Natural killer cell treated with Interleukin-12 subunit alpha and Interleukin-12 subunit beta and Interleukin-15 and Interleukin-18, amount 100 ng/mL, for 72 hours (primary cell): Measurements from ENCODE around the gene CS. TPM values are rescaled to one million over a fixed set of nuclear protein-coding genes. Genes with fewer than 3 reads are reported as not detected.
A peak's percentile ranks its signal among the peaks of the same experiment; 100 is the strongest.
"Not testable (repeated sequence)": the region's sequence is repeated elsewhere in the genome, so short reads cannot be mapped to it uniquely, and the experiment has no call there.

Experiments
- ATAC-seq, 2 donors: fragments of 150-1000 bp; cut with Tn5 transposase in 1 of 2; sonication (Bioruptor Pico), chemical (Tn5 transposase) in 1 of 2; 2 replicates each; pipeline ENCODE4 v1.10.0; 2021
- DNase-seq: peaks from one replicate; pipeline ENCODE4 v3.0.0; 2022; ENCODE audit warnings: low spot score
- H3K27ac Mint-ChIP-seq, 2 donors: 1 replicate in 1 of 2; 2 replicates in 1 of 2; pipeline ENCODE4 v1.8.0; 2022; ENCODE audit warnings: mixed read lengths in 2 of 2, mild to moderate bottlenecking in 1 of 2, moderate library complexity in 1 of 2
- H3K27me3 Mint-ChIP-seq, 2 donors: 1 replicate in 1 of 2; 2 replicates in 1 of 2; pipeline ENCODE4 v1.8.0; 2022; ENCODE audit warnings: mixed read lengths in 2 of 2
- H3K36me3 Mint-ChIP-seq: one replicate; pipeline ENCODE4 v1.8.0; 2022; ENCODE audit warnings: mixed read lengths
- H3K4me1 Mint-ChIP-seq, 2 donors: 1 replicate in 1 of 2; 2 replicates in 1 of 2; pipeline ENCODE4 v1.8.0; 2022; ENCODE audit warnings: low read depth in 2 of 2, mixed read lengths in 2 of 2, mild to moderate bottlenecking in 1 of 2
- H3K4me3 Mint-ChIP-seq: one replicate; pipeline ENCODE4 v1.8.0; 2022; ENCODE audit warnings: mixed read lengths
- H3K9me3 Mint-ChIP-seq: 2 replicates; pipeline ENCODE4 v1.8.0; 2022; ENCODE audit warnings: mixed read lengths
- total RNA-seq, 2 donors: library from RNA; stranded (reverse); gene quantifications; one replicate each; pipeline ENCODE4 v1.2.3, GENCODE V29; 2022

CS gene
- total RNA-seq, 2 donors from 2014 or later, result 206 to 278 TPM

DNA sequence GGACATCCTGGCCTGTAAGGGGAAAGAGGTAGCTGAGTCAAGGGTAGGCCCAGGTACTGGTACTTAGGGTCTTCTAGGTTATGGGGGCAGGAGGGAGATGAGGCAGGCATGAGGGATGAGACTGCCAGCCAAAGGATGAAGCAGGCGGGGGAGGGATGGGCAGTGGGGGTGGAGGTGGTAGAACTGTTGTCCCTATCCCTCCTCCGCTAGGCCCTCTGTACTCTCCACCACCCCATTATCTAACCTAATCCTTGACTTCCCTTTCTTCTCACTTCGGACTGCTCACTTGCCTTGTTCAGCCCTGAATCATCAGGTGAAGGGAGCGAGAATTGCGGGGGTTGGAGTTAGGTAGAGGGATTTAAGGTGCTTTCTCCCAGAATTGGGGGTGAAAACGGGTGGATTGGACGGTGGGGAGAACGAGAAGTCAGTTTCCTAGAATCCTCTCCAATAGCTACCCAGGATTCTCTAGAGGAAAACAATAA lies 33.1 kb upstream of the CS start:
- no peaks in the 10 kb centered on the region for H3K36me3 Mint-ChIP-seq

DNA sequence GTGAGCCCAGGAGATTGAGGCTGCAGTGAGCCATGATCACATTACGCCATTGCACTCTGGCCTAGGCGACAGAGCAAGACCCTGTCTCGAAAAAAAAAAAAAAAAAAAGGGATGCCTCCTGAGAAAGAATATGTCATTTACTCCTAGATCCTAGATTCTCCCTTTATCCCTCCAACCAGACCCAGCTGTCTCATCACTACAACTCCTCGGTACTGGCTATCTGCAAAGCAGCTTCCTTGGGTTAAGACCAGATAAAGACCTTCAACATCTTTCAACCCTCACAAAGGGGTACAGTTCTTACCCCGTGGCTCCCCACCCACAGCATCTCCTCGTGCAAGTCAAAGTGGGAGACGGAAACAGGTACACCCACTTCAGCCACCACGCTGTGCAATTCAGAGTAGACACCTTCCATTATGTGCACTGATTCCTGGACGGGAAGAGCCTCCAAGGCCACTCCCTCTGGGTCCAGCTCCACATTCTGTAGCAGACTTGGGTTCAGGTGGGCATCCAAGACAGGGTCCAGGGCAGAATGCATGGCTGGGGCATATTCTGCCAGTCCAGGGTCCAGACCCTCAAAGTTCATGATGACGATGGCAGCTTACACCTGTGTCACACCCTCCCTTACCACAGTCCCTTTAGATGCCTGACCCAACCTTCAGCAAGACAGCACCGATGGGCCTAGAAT lies 32.5 kb upstream of the CS start:
- Mint-ChIP-seq H3K36me3 (no peaks in the 10 kb centered on the region), H3K4me3 (peak overlapping the region; percentile 94), H3K4me1 (peaks cover 22 to 24% of the 10 kb centered on the region in 2 donors), H3K27ac (peak overlapping the region; percentile 100), H3K9me3 (no peaks in the 10 kb centered on the region), H3K27me3 (no peaks in the 10 kb centered on the region)
- no peak for ATAC-seq
- DNase-seq, result no peak

More for the DNA sequence above, 33.1 kb upstream of the CS start:
- Mint-ChIP-seq H3K27ac (peak overlapping the region; percentile 100), H3K9me3 (no peaks in the 10 kb centered on the region), H3K4me3 (peak overlapping the region; percentile 94), H3K4me1 (peaks cover 24 to 26% of the 10 kb centered on the region in 2 donors), H3K27me3 (no peaks in the 10 kb centered on the region)
- ATAC-seq (peak; percentile 1 to 13), DNase-seq (no peak)

DNA sequence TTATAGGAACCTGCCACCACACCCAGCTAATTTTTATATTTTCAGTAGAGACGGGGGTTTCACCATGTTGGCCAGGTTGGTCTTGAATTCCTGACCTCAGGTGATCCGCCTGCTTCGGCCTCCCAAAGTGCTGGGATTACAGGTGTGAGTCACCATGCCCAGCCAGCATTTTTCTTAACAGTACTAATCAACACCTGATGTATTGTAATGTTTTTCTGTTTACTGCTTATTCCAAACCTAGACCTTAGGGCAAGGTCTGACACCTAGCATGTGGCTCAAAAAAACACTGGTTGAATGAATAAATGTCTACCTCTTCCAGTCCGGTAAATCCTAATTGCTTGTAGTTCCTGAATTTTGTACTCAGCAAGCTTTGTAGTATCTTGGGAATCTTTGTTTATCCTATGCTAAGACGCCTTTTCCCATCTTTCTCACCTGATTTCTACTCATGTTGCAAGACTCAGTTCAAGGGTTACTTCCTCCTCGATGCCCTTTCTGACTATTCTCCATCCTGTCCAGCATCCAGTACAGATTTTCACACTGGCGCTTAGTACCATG lies 30.9 kb upstream of the CS start:
- Mint-ChIP-seq H3K4me1 (peaks cover 16 to 19% of the 10 kb centered on the region in 2 donors), H3K4me3 (no peak overlapping the region), H3K9me3 (no peaks in the 10 kb centered on the region), H3K27ac (peak overlapping the region in 1 of 2 donors; percentile 19), H3K27me3 (no peaks in the 10 kb centered on the region), H3K36me3 (no peaks in the 10 kb centered on the region)
- DNase-seq, result no peak
- no peak for ATAC-seq

DNA sequence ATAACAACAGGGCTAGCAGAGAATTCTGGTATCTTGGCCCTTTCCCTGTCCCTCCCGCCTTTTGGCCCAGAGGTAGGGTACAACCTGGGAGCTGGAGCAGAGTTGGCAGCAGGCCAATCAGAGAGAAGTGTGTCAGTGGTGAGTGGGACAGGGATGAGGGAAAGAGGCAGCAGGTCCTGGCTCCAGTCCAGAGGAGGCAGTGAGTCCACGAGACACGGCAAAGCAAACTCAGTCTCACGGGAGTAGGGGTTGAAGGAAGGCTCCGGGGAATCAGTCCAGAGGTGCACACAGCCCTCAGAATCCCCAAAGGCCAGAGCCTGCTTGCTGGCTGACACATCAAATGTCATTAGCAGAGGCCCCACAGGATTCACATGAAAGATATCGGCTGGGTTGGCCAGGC lies 26.4 kb upstream of the CS start:
- Mint-ChIP-seq H3K4me1 (peaks cover 0 to 3% of the 10 kb centered on the region in 2 donors), H3K36me3 (no peaks in the 10 kb centered on the region), H3K4me3 (no peak overlapping the region), H3K27ac (no peak overlapping the region), H3K9me3 (no peaks in the 10 kb centered on the region), H3K27me3 (no peaks in the 10 kb centered on the region)
- no peak for DNase-seq
- no peak for ATAC-seq

DNA sequence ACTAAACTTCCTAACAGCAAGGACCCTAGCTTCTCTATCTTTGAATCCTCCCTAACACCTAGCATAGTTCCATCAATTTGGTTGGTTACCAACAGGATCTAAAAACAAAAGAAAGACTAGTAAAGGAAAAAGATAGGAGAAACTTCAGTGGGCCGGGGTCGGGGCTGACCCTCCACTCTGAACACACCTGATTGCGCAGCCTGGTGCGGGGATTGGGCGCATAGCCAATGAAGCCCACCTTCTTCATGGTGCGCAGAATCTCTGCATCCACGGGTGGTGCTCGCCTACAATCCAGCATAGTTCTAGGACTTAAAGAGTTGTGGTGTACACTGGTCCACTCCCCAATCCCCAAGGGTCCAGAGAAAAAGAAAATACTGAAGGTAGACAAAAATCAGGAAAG lies 26.0 kb upstream of the CS start:
- DNase-seq (no peak), ATAC-seq (no peak)
- Mint-ChIP-seq H3K27ac (no peak overlapping the region), H3K27me3 (no peaks in the 10 kb centered on the region), H3K4me3 (no peak overlapping the region), H3K36me3 (no peaks in the 10 kb centered on the region), H3K9me3 (no peaks in the 10 kb centered on the region), H3K4me1 (no peaks in the 10 kb centered on the region)

DNA sequence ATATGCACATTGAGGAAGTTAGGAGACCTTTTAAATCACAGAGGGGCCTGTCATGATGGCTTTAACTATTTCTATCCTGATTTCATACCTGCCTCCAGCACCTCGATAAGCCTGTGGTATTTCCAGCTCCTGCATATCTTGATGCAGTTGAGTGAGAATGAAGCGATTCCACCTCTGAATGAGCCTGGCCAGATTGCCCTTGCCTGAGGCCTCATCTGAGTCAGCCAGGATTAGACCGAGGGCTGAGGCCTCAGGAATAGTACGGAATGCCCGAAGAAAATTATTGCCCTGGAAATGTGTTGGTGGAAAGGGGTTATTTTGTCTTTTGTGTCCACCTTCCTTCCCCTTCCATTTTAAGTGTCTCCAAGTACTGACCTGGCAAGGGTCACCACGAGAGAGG lies 24.1 kb upstream of the CS start:
- Mint-ChIP-seq H3K4me1 (no peaks in the 10 kb centered on the region), H3K9me3 (no peaks in the 10 kb centered on the region), H3K27ac (no peak overlapping the region), H3K4me3 (no peak overlapping the region), H3K27me3 (no peaks in the 10 kb centered on the region), H3K36me3 (no peaks in the 10 kb centered on the region)
- DNase-seq (no peak), ATAC-seq (no peak)

DNA sequence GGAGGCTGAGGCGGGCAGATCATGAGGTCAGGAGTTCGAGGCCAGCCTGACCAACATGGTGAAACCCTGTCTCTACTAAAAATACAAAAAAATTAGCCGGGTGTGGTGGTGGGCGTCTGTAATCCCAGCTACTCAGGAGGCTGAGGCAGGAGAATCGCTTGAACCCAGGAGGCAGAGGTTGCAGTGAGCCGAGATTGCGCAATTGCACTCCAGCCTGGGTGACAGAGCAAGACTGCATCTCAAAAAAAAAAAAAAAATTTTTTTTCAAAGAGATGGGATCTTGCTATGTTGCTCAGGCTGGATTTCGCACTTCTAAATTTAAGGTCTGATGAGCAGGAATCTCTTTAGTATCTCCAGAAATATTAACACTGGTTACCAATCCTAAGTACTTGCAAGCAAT lies 21.5 kb upstream of the CS start:
- not testable (repeated sequence) for DNase-seq, ATAC-seq, H3K27me3 Mint-ChIP-seq, H3K4me1 Mint-ChIP-seq, H3K27ac Mint-ChIP-seq, H3K4me3 Mint-ChIP-seq, H3K9me3 Mint-ChIP-seq, H3K36me3 Mint-ChIP-seq

DNA sequence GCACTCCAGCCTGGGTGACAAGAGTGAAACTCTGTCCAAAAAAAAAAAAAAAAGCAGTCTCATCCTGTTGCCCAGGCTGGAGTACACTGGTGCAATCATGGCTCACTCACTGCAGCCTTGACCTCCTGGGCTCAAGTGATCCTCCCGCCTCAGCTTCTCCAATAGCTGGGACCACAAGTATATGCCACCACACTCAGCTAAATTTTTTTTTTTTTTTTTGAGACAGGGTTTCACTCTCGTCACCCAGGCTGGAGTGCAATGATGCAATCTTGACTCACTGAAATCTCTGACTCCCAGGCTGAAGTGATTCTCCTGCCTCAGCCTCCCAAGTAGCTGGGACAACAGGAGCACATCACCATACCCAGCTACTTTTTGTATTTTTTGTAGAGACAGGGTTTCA lies 20.9 kb upstream of the CS start:
- DNase-seq (no peak), ATAC-seq (no peak)
- Mint-ChIP-seq H3K36me3 (no peaks in the 10 kb centered on the region), H3K27ac (no peak overlapping the region), H3K4me1 (no peaks in the 10 kb centered on the region), H3K4me3 (no peak overlapping the region), H3K9me3 (no peaks in the 10 kb centered on the region), H3K27me3 (no peaks in the 10 kb centered on the region)

DNA sequence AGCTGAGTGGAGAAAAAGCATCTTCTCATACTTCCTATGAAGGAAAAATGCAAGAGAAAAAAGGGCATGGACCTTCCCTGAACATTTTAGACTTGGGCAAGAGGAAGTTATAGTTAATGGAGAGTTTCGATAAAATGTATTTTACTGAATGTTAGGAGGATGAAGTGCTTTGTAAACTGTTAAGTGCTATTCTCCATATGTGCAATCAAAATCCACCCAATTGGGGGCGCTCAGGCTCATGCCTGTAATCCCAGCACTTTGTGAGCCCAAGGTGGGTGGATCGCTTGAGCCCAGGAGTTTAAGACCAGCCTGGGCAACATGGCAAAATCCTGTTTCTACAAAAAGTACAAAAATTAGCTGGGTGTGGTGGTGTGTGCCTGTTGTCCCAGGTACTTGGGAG lies 17.5 kb upstream of the CS start:
- Mint-ChIP-seq H3K36me3 (peaks cover 5% of the 10 kb centered on the region), H3K4me3 (no peak overlapping the region), H3K27me3 (no peaks in the 10 kb centered on the region), H3K9me3 (no peaks in the 10 kb centered on the region), H3K4me1 (peaks cover 6 to 12% of the 10 kb centered on the region in 2 donors), H3K27ac (peak overlapping the region in 1 of 2 donors; percentile 35)
- ATAC-seq (no peak), DNase-seq (no peak)

DNA sequence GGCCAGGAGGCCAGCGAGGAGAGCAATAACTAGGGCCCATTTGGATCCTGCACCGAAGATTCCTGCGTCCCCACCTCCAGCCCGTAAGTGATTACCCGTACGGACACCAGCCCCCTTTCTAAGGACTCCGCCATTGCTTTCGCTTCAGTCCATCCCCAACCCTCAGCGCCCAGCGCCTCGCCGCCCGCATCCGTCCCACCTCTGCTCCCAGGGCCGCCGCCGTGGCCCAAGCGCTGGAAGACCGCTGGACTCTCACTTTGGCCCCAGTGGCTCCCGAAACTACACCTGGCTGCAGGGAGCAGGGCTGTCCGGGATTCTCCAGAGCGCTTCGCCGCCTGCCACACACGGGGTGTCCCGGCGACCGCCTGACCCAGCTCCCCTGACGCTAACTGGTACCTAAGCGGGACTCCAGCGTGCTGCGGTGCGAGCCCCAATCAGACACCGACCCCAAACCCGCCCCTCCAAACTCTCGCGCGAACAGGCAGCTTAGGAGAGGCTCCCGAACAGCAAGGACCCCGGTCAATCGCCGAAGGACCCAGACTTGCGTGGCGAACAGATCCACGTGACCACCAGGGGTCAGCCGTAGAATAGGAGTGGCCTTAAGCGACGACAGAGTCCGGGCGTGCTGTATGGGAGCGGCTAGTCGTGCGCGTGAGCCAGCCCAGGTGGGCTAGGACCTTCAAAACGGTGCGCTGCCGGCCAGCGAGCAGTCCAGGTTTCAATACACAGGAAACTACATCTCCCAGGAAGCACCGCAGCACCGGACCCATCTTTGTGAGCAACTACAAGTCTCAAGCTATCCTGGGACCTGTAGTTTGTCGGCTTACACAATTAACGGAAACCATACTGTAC lies 15.7 kb upstream of the CS start, which contains the start of gene CNPY2:
Gene CNPY2, minus strand, starts transcription at position 367 of the 852 bp plus-strand sequence. CDS start 771 bp downstream, outside the sequence.
- ATAC-seq, result peak; percentile 96
- Mint-ChIP-seq H3K4me3 (peak within 1 kb of the TSS; percentile 96), H3K4me1 (peaks cover 6 to 12% of the 10 kb centered on the region in 2 donors), H3K27ac (peak within 1 kb of the TSS; percentile 98 to 99), H3K36me3 (peaks cover 5% of the 10 kb centered on the region), H3K9me3 (no peaks in the 10 kb centered on the region), H3K27me3 (no peaks in the 10 kb centered on the region)
- DNase-seq, result peak; percentile 95

DNA sequence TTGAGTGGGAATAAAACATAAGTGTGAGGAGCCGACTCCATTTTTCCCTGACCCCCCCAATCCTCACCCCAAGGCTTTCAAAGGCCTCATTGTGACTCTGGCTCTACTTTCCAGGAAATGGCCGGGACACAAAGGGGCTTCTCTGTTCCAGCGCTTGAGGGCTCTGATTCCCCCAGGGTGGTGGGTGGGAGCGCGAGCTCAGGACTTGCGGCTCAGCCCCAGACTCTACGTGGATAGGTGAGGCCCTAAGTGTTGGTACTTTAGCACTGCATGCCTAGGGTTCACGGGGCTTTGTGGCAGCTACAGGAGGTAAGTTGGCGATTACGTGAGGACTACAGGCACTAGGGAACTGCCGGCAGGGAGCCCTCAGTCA lies 15.1 kb upstream of the CS start:
- H3K27ac Mint-ChIP-seq, result peak overlapping the region; percentile 98 to 99
- peaks cover 5% of the 10 kb centered on the region for H3K36me3 Mint-ChIP-seq
- DNase-seq, result no peak
- H3K27me3 Mint-ChIP-seq, result no peaks in the 10 kb centered on the region
- H3K4me1 Mint-ChIP-seq, result peaks cover 6 to 12% of the 10 kb centered on the region in 2 donors
- peak overlapping the region; percentile 96 for H3K4me3 Mint-ChIP-seq
- no peaks in the 10 kb centered on the region for H3K9me3 Mint-ChIP-seq
- ATAC-seq, result peak in 1 of 2 donors; percentile 0

DNA sequence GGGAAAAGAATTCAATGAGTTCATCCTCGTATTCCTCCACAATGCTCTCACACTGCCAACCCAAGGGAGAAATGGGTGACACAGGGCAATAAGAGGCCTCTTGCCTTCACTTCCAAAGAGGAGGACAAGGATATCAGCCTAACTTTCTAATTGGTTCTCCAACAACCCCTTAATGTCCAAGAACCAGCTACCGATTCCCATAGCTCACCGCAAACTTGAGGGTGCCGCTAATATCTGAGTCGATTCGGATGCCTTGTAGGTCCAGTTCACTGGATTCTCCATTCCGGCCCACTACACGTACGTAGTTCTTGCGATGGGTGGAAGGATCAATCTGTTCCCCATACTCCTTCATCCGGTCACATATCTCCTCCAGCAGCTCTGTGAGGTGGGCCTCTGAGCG lies 10.9 kb upstream of the CS start:
- no peak overlapping the region for H3K4me3 Mint-ChIP-seq
- no peaks in the 10 kb centered on the region for H3K27me3 Mint-ChIP-seq
- no peaks in the 10 kb centered on the region for H3K9me3 Mint-ChIP-seq
- H3K36me3 Mint-ChIP-seq, result peaks cover 5% of the 10 kb centered on the region
- H3K27ac Mint-ChIP-seq, result no peak overlapping the region
- ATAC-seq (no peak), DNase-seq (no peak)
- peaks cover 6 to 12% of the 10 kb centered on the region in 2 donors for H3K4me1 Mint-ChIP-seq

DNA sequence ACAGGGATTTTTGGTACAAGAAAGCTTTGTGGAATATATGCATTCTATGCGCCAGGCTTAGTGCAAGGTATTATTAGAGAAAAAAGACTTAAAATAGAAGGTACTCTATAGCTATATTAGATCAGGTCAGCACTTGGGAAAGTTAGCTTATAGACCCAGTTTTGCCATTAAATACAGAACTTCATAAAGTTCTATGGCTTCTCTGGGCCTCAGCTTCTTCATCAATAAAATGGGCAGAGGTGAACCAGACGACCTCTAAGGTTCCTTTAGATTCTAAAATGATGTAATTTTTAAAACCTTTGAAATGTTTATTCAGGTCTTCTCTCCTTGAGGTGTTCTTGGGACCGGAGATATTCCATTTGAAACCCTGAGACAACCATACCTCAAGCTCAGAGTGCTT lies 8.6 kb upstream of the CS start:
- Mint-ChIP-seq H3K4me3 (no peak overlapping the region), H3K9me3 (no peaks in the 10 kb centered on the region), H3K27ac (no peak overlapping the region), H3K4me1 (no peaks in the 10 kb centered on the region), H3K36me3 (no peaks in the 10 kb centered on the region), H3K27me3 (no peaks in the 10 kb centered on the region)
- no peak for DNase-seq
- ATAC-seq, result no peak
